22Rv1 (cell line): ENCODE data around the gene DCUN1D3.
"Not testable (repeated sequence)": the region's sequence is repeated elsewhere in the genome, so short reads cannot be mapped to it uniquely, and the experiment has no call there.

ENCODE experiments used
- CTCF ChIP-seq: fragments of 450-650 bp; IDR thresholded peaks from 2 replicates; pipeline ENCODE4 v1.5.1; 2017; ENCODE audit warnings: mild to moderate bottlenecking
- ZFX ChIP-seq: fragments of 450-650 bp; IDR thresholded peaks from 2 replicates; pipeline ENCODE4 v1.6.1; 2017; ENCODE audit warnings: antibody characterized with exemption, borderline replicate concordance

GRCh38 chr16:20864376-20864775 is 35.8 kb downstream of the DCUN1D3 start:
- TF ChIP-seq CTCF, ZFX: not testable (repeated sequence)
